Measurements from ENCODE around the gene YPEL1. TPM values are rescaled to one million over a fixed set of nuclear protein-coding genes. Genes with fewer than 3 reads are reported as not detected.

YPEL1 gene
- total RNA-seq, 5 donors from 2014 or later (not counting 1 experiment from before 2014, with no cell fraction given), result 8.2 to 12.6 (median 9.9) TPM

GRCh38 chr22:21761994-21762680 lies 26.5 kb upstream of the YPEL1 start:
- ATAC-seq (replicated peaks in 1 of 4), result no peak
- peaks cover 53% of the 10 kb centered on the region for H3K36me3 Mint-ChIP-seq
- no peaks in the 10 kb centered on the region for H3K27me3 ChIP-seq (replicated peaks in 1 of 2; ENCODE audit: control insufficient read depth in 2 of 2, extremely low read depth in 1 of 2, insufficient read depth in 2 of 2, low read length in 1 of 2)
- H3K27ac ChIP-seq (ENCODE audit: low read length), result peak overlapping the region; percentile 72
- peaks cover 6 to 61% of the 10 kb centered on the region in 2 experiments for H3K4me1 ChIP-seq (ENCODE audit: control insufficient read depth in 1 of 2, extremely low read depth in 1 of 2, insufficient read depth in 2 of 2, low read length in 2 of 2)
- no peaks in the 10 kb centered on the region for H3K27me3 Mint-ChIP-seq
- no peak overlapping the region for H3K4me3 Mint-ChIP-seq
- CTCF ChIA-PET, result interaction anchor here in 1 of 2 donors (1.2 to 1.6 kb wide), 2 partner anchors 27 to 191 kb away, joined by 3 to 7 read pairs; partner anchors contain the start of genes PPM1F and YPEL1
- H3K36me3 ChIP-seq (ENCODE audit: control insufficient read depth in 2 of 2, extremely low read depth in 1 of 2, insufficient read depth in 1 of 2, low read length in 1 of 2), result peaks cover 15 to 52% of the 10 kb centered on the region in 2 donors
- POLR2A ChIA-PET, result interaction anchor here in 1 of 2 donors (0.5 to 0.8 kb wide), 2 partner anchors 104 to 112 kb away, joined by 3 to 7 read pairs; no protein-coding TSS in a partner anchor
- H3K27ac Mint-ChIP-seq, result peak overlapping the region; percentile 23 to 82
- peaks cover 31 to 74% (median 53%) of the 10 kb centered on the region in 3 donors for H3K4me1 Mint-ChIP-seq
- H3K9me3 Mint-ChIP-seq, result no peaks in the 10 kb centered on the region
- H3K4me3 ChIP-seq (ENCODE audit: control insufficient read depth in 1 of 2, extremely low read depth in 1 of 2, low read length in 1 of 2), result no peak overlapping the region
- no peak for DNase-seq
- H3K9me3 ChIP-seq, result no peaks in the 10 kb centered on the region
- WGBS (ENCODE audit: insufficient coverage), result 98% methylated on average over 9 of the region's 15 CpGs

- peak overlapping the region; percentile 24 for H3K27ac ChIP-seq (ENCODE audit: low read length)
- H3K4me3 ChIP-seq (ENCODE audit: control insufficient read depth in 1 of 2, extremely low read depth in 1 of 2, low read length in 1 of 2), result no peak overlapping the region
- Mint-ChIP-seq H3K4me3 (no peak overlapping the region), H3K9me3 (no peaks in the 10 kb centered on the region), H3K27me3 (no peaks in the 10 kb centered on the region), H3K27ac (peak overlapping the region in 1 of 2 donors; percentile 23), H3K36me3 (peaks cover 49% of the 10 kb centered on the region), H3K4me1 (peaks cover 23 to 64% (median 43%) of the 10 kb centered on the region in 3 donors)
- CTCF ChIA-PET, result interaction anchor here in 1 of 2 donors (0.5 kb wide), 1 partner anchor 37 kb away, joined by 5 read pairs; no protein-coding TSS in a partner anchor
- POLR2A ChIA-PET, result interaction anchor here in 1 of 2 donors (0.6 to 0.8 kb wide), 2 partner anchors 25 to 105 kb away, joined by 3 read pairs; no protein-coding TSS in a partner anchor
- H3K9me3 ChIP-seq, result no peaks in the 10 kb centered on the region
- WGBS (ENCODE audit: insufficient coverage), result 60% methylated on average over 1 of the region's 2 CpGs
- no peak for DNase-seq
- peaks cover 6 to 50% of the 10 kb centered on the region in 2 experiments for H3K4me1 ChIP-seq (ENCODE audit: control insufficient read depth in 1 of 2, extremely low read depth in 1 of 2, insufficient read depth in 2 of 2, low read length in 2 of 2)
- no peak for ATAC-seq (replicated peaks in 1 of 4)
- H3K27me3 ChIP-seq (replicated peaks in 1 of 2; ENCODE audit: control insufficient read depth in 2 of 2, extremely low read depth in 1 of 2, insufficient read depth in 2 of 2, low read length in 1 of 2), result no peaks in the 10 kb centered on the region
- H3K36me3 ChIP-seq (ENCODE audit: control insufficient read depth in 2 of 2, extremely low read depth in 1 of 2, insufficient read depth in 1 of 2, low read length in 1 of 2), result peaks cover 14 to 51% of the 10 kb centered on the region in 2 donors
Measured at GRCh38 chr22:21761086-21761485, 25.5 kb upstream of the YPEL1 start.

GRCh38 chr22:21760640-21761039 lies 25.0 kb upstream of the YPEL1 start:
- peaks cover 21 to 62% (median 40%) of the 10 kb centered on the region in 3 donors for H3K4me1 Mint-ChIP-seq
- no peak for ATAC-seq (replicated peaks in 1 of 4)
- peaks cover 6 to 46% of the 10 kb centered on the region in 2 experiments for H3K4me1 ChIP-seq (ENCODE audit: control insufficient read depth in 1 of 2, extremely low read depth in 1 of 2, insufficient read depth in 2 of 2, low read length in 2 of 2)
- H3K4me3 Mint-ChIP-seq, result no peak overlapping the region
- no peak overlapping the region for H3K27ac ChIP-seq (ENCODE audit: low read length)
- H3K27ac Mint-ChIP-seq, result no peak overlapping the region
- peaks cover 11 to 51% of the 10 kb centered on the region in 2 donors for H3K36me3 ChIP-seq (ENCODE audit: control insufficient read depth in 2 of 2, extremely low read depth in 1 of 2, insufficient read depth in 1 of 2, low read length in 1 of 2)
- 69% methylated on average over 2 of the region's 2 CpGs for WGBS (ENCODE audit: insufficient coverage)
- H3K27me3 ChIP-seq (replicated peaks in 1 of 2; ENCODE audit: control insufficient read depth in 2 of 2, extremely low read depth in 1 of 2, insufficient read depth in 2 of 2, low read length in 1 of 2), result no peaks in the 10 kb centered on the region
- peak in 1 of 35 experiments; percentile 42 for DNase-seq
- H3K36me3 Mint-ChIP-seq, result peaks cover 51% of the 10 kb centered on the region
- no peaks in the 10 kb centered on the region for H3K9me3 Mint-ChIP-seq
- ChIA-PET CTCF (no interaction called here), POLR2A (no interaction called here)
- no peaks in the 10 kb centered on the region for H3K27me3 Mint-ChIP-seq
- no peaks in the 10 kb centered on the region for H3K9me3 ChIP-seq
- H3K4me3 ChIP-seq (ENCODE audit: control insufficient read depth in 1 of 2, extremely low read depth in 1 of 2, low read length in 1 of 2), result no peak overlapping the region

- Mint-ChIP-seq H3K9me3 (no peaks in the 10 kb centered on the region), H3K27ac (no peak overlapping the region), H3K4me1 (peaks cover 14 to 56% (median 31%) of the 10 kb centered on the region in 3 donors), H3K4me3 (no peak overlapping the region), H3K36me3 (peaks cover 48% of the 10 kb centered on the region), H3K27me3 (no peaks in the 10 kb centered on the region)
- Histone ChIP-seq H3K4me1 (ENCODE audit: control insufficient read depth in 1 of 2, extremely low read depth in 1 of 2, insufficient read depth in 2 of 2, low read length in 2 of 2) (peaks cover 4 to 38% of the 10 kb centered on the region in 2 experiments), H3K4me3 (ENCODE audit: control insufficient read depth in 1 of 2, extremely low read depth in 1 of 2, low read length in 1 of 2) (no peak overlapping the region), H3K9me3 (no peaks in the 10 kb centered on the region), H3K27ac (ENCODE audit: low read length) (no peak overlapping the region), H3K36me3 (ENCODE audit: control insufficient read depth in 2 of 2, extremely low read depth in 1 of 2, insufficient read depth in 1 of 2, low read length in 1 of 2) (peaks cover 11 to 43% of the 10 kb centered on the region in 2 donors), H3K27me3 (replicated peaks in 1 of 2; ENCODE audit: control insufficient read depth in 2 of 2, extremely low read depth in 1 of 2, insufficient read depth in 2 of 2, low read length in 1 of 2) (no peaks in the 10 kb centered on the region)
- ChIA-PET CTCF (no interaction called here), POLR2A (no interaction called here)
- ATAC-seq (replicated peaks in 1 of 4), result no peak
- WGBS (ENCODE audit: insufficient coverage), result no CpG with 5 or more reads among the region's 8 CpGs
- no peak for DNase-seq
Measured at GRCh38 chr22:21759646-21760376, 24.2 kb upstream of the YPEL1 start.

GRCh38 chr22:21759093-21759492 lies 23.5 kb upstream of the YPEL1 start:
- ChIA-PET POLR2A (no interaction called here), CTCF (no interaction called here)
- peaks cover 0 to 30% of the 10 kb centered on the region in 2 experiments for H3K4me1 ChIP-seq (ENCODE audit: control insufficient read depth in 1 of 2, extremely low read depth in 1 of 2, insufficient read depth in 2 of 2, low read length in 2 of 2)
- no peaks in the 10 kb centered on the region for H3K9me3 ChIP-seq
- H3K36me3 Mint-ChIP-seq, result peaks cover 43% of the 10 kb centered on the region
- DNase-seq (no peak), ATAC-seq (replicated peaks in 1 of 4) (no peak)
- no peaks in the 10 kb centered on the region for H3K27me3 Mint-ChIP-seq
- H3K9me3 Mint-ChIP-seq, result no peaks in the 10 kb centered on the region
- no peak overlapping the region for H3K4me3 ChIP-seq (ENCODE audit: control insufficient read depth in 1 of 2, extremely low read depth in 1 of 2, low read length in 1 of 2)
- no peak overlapping the region for H3K27ac Mint-ChIP-seq
- no peak overlapping the region for H3K27ac ChIP-seq (ENCODE audit: low read length)
- peaks cover 11 to 42% of the 10 kb centered on the region in 2 donors for H3K36me3 ChIP-seq (ENCODE audit: control insufficient read depth in 2 of 2, extremely low read depth in 1 of 2, insufficient read depth in 1 of 2, low read length in 1 of 2)
- H3K4me3 Mint-ChIP-seq, result no peak overlapping the region
- no peaks in the 10 kb centered on the region for H3K27me3 ChIP-seq (replicated peaks in 1 of 2; ENCODE audit: control insufficient read depth in 2 of 2, extremely low read depth in 1 of 2, insufficient read depth in 2 of 2, low read length in 1 of 2)
- H3K4me1 Mint-ChIP-seq, result peaks cover 6 to 52% (median 24%) of the 10 kb centered on the region in 3 donors
- 96% methylated on average over 4 of the region's 4 CpGs for WGBS (ENCODE audit: insufficient coverage)

- peaks cover 0 to 22% of the 10 kb centered on the region in 2 experiments for H3K4me1 ChIP-seq (ENCODE audit: control insufficient read depth in 1 of 2, extremely low read depth in 1 of 2, insufficient read depth in 2 of 2, low read length in 2 of 2)
- Mint-ChIP-seq H3K27me3 (no peaks in the 10 kb centered on the region), H3K9me3 (no peaks in the 10 kb centered on the region), H3K27ac (peak overlapping the region in 1 of 2 donors; percentile 19), H3K36me3 (peaks cover 37% of the 10 kb centered on the region), H3K4me1 (peaks cover 0 to 44% (median 16%) of the 10 kb centered on the region in 3 donors), H3K4me3 (no peak overlapping the region)
- DNase-seq, result no peak
- peaks cover 9 to 34% of the 10 kb centered on the region in 2 donors for H3K36me3 ChIP-seq (ENCODE audit: control insufficient read depth in 2 of 2, extremely low read depth in 1 of 2, insufficient read depth in 1 of 2, low read length in 1 of 2)
- POLR2A ChIA-PET, result no interaction called here
- H3K27me3 ChIP-seq (replicated peaks in 1 of 2; ENCODE audit: control insufficient read depth in 2 of 2, extremely low read depth in 1 of 2, insufficient read depth in 2 of 2, low read length in 1 of 2), result no peaks in the 10 kb centered on the region
- no peak overlapping the region for H3K4me3 ChIP-seq (ENCODE audit: control insufficient read depth in 1 of 2, extremely low read depth in 1 of 2, low read length in 1 of 2)
- H3K9me3 ChIP-seq, result no peaks in the 10 kb centered on the region
- H3K27ac ChIP-seq (ENCODE audit: low read length), result no peak overlapping the region
- CTCF ChIA-PET, result no interaction called here
- 98% methylated on average over 21 of the region's 21 CpGs for WGBS (ENCODE audit: insufficient coverage)
- ATAC-seq (replicated peaks in 1 of 4), result no peak
Measured at GRCh38 chr22:21758091-21758864, 22.7 kb upstream of the YPEL1 start.

All from T-cell (primary cell).